Activated CD4-positive, alpha-beta T cell treated with anti-CD3 and anti-CD28 coated beads for 4 hours (primary cell): ENCODE measurements around the gene TGFBR1.

ENCODE experiments used
- DNase-seq, 2 donors: peaks; one replicate each; pipeline ENCODE4 v3.0.0-alpha.2; 2020

The TGFBR1 gene

DNA sequence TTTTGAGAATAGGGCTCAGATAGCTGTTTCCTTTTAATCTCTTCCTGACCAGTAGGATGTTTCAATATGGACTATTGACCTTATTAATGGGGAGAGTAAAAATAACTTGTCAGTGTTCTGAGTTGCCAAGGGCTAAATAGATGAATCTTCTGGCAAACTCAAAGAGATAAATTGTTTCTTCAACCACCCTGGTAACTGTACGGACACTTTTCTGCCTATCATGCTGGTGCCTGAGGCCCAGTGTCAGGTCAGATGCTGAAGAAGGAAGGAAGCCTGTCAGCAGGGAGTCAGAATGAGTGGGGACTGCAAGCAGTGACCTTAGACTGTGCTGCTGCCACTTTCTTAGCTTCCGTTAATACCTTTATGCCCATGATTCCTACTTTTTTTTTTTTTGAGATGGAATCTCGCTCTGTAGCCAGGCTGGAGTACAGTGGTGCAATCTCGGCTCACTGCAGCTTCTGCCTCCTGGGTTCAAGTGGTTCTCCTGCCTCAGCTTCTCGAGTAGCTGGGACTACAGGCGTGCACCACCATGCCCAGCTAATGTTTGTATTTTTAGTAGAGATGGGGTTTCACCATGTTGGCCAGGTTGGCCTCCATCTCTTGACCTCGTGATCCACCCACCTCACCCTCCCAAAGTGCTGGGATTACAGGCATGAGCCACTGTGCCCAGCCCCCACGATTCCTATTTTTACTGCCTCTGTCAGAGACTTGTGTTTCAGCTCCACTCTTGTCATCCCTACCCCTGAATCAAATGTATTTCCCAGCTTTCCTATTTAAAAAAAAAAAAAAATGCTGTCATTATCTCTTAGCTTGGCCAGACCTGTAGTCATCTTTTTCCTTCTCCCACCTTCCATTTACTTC, 33.7 kb downstream of the TGFBR1 start:
- no peak for DNase-seq

- DNase-seq: no peak
Observed at GRCh38 chr9:99139868-99140267, 35.0 kb downstream of the TGFBR1 start.

DNA sequence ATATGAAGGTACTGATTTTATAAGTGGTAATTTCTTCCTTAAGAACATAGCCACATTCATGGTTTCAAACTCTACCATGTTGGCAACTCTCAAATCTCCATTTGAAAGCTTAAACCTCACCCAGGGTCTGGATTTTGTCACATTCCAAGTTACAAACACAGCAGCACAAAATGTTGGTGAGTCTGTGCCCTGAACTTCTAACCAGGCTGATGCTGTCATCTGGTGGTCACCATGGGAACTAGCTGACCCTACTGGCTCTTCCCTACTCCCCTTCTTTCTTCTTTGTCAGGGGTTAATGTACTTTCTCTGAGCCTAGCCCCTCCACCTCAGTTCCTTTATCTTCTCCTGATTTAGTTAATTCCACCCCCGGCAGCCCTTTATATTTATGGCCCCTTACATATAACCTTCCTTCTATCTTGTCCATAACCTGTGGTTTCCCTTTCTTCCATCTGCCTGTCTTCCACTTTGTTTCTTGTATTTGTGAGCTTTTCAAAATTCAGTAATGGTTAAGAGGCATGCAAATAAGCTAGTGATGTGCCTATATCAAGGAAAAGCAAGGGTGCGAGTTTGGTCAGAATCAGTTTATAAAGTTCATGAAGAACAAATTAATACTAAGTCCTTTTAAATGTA, 35.9 kb downstream of the TGFBR1 start:
- peak; percentile 36 to 55 for DNase-seq

GRCh38 chr9:99141849-99142248, 36.9 kb downstream of the TGFBR1 start:
- DNase-seq: no peak

DNA sequence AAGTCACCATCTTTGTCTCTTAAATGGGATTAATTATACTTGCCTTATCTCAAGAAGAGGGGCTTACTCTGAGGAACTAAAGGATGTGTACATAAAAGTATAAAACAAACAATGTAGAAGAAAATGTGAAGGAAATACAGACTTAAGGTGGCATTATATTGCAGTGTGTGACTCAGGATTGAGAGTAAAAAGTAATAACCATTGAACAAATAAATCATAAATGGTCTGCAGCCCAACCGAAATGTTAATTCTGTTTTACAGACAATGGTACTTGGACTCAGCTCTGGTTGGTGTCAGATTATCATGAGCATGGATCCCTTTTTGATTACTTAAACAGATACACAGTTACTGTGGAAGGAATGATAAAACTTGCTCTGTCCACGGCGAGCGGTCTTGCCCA, 37.4 kb downstream of the TGFBR1 start:
- no peak for DNase-seq

- DNase-seq: no peak
Observed at GRCh38 chr9:99143655-99144054, 38.7 kb downstream of the TGFBR1 start.

GRCh38 chr9:99144966-99145365, 40.1 kb downstream of the TGFBR1 start:
- no peak for DNase-seq

DNA sequence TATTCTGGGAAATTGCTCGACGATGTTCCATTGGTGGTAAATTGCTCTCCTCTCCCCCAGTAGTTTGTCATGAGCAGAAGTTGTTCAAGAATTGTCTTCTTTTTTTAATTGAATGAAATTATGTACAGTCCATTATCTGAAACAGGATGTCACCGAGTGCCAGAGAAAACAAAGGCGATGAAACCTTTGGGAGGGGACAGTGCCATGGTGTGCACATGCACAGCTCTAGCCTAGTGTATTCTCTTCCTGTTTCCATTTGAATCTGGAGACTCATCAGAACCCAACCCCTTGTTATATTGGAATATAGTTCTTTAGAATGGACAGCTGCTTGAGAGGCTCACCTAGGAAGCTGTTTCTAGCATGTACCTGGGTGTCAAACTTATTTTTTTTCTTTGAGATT, 41.7 kb downstream of the TGFBR1 start:
- no peak for DNase-seq

- no peak for DNase-seq
Observed at GRCh38 chr9:99147177-99147576, 42.3 kb downstream of the TGFBR1 start.

DNA sequence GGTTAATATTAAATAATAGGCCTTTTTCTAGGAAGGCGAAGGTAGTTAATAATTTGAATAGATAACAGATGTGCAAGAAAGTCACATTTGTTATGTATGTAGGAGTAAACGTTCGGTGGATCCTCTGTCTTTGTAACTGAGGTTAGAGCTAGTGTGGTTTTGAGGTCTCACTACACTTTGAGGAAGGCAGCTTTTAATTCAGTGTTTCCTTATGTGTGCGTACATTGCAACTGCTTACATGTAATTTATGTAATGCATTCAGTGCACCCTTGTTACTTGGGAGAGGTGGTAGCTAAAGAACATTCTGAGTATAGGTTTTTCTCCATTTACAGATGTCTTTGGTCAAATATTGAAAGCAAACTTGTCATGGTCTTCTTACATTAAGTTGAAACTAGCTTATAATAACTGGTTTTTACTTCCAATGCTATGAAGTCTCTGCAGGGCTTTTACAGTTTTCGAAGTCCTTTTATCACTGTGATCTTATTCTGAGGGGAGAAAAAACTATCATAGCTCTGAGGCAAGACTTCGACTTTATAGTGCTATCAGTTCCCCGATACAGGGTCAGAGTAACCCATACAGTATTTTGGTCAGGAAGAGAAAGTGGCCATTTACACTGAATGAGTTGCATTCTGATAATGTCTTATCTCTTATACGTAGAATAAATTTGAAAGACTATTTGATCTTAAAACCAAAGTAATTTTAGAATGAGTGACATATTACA, 45.7 kb downstream of the TGFBR1 start:
- DNase-seq: no peak

GRCh38 chr9:99154356-99154755, 49.4 kb downstream of the TGFBR1 start:
- no peak for DNase-seq

DNA sequence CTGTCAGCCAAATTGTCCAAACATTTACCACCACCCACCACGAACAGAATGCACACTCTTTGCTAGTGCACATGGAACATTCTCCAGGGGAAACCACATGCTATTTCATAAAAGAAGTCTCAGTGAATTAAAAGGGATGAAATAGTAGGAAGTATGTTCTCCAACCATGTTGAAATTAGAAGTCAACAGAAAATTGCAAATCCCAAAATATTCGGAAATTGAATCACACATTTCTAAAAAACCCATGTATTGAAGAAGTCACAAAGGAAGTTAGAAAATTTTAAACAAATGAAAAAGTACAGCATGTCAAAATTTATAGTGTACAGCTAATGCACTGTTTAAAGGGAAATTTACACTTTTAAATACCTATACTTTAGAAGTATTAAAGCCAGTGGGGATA, 50.8 kb downstream of the TGFBR1 start:
- no peak for DNase-seq

GRCh38 chr9:99158629-99159028, 53.7 kb downstream of the TGFBR1 start:
- DNase-seq: no peak

- DNase-seq: no peak
Observed at GRCh38 chr9:99160173-99160572, 55.3 kb downstream of the TGFBR1 start.

DNA sequence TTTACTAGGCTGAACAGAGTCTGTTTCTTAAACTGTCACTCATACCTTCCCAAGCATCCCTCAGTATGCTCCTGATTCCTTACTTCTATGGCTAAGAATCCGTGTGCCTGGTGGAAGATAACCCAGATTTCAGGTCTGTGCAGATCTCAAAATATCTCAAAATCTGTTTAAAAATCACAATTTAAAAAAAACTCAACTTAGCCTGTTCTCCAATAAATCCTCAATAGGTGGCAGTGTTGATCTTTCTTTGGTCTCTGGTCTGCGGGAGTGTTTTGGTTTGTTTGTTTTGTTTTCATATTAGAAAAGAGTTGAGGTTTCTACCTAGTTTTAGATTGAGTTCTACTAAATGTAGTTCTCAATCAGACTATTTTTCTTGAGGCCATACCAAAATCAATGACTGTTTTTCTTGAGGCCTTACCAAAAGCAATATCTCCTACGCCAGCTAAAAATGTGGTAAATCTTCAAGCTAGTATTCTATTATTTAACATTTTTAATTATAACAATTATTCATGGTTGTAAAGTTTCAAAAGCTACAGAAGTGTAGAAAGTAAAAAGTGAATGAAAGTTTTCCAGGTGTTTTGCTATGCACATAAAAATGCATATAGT, 57.9 kb downstream of the TGFBR1 start:
- no peak for DNase-seq

GRCh38 chr9:99166149-99166548, 61.2 kb downstream of the TGFBR1 start:
- no peak for DNase-seq

- no peak for DNase-seq
Observed at GRCh38 chr9:99167119-99167518, 62.2 kb downstream of the TGFBR1 start.

DNA sequence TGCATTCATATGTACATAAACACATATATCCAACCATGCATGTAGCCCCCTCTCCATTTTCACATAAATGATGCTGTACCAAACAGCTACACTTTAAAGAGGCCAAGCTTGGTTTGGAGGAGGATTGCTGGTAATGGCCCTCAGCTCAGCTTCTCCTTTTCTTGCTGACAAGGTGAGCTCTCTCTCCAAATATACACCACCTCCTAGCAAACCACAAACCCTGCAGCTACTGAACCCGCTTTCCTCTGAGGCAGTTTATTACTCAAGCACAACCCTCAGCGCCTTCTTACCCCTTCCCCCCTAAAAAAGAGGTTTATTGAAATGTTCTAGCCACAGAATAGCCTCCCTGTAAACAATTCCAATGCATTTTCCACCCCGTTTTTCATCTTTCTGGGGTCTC, 62.8 kb downstream of the TGFBR1 start:
- DNase-seq: no peak

- no peak for DNase-seq
Observed at GRCh38 chr9:99169086-99169485, 64.2 kb downstream of the TGFBR1 start.

GRCh38 chr9:99169982-99170761, 65.3 kb downstream of the TGFBR1 start:
- DNase-seq: no peak

DNA sequence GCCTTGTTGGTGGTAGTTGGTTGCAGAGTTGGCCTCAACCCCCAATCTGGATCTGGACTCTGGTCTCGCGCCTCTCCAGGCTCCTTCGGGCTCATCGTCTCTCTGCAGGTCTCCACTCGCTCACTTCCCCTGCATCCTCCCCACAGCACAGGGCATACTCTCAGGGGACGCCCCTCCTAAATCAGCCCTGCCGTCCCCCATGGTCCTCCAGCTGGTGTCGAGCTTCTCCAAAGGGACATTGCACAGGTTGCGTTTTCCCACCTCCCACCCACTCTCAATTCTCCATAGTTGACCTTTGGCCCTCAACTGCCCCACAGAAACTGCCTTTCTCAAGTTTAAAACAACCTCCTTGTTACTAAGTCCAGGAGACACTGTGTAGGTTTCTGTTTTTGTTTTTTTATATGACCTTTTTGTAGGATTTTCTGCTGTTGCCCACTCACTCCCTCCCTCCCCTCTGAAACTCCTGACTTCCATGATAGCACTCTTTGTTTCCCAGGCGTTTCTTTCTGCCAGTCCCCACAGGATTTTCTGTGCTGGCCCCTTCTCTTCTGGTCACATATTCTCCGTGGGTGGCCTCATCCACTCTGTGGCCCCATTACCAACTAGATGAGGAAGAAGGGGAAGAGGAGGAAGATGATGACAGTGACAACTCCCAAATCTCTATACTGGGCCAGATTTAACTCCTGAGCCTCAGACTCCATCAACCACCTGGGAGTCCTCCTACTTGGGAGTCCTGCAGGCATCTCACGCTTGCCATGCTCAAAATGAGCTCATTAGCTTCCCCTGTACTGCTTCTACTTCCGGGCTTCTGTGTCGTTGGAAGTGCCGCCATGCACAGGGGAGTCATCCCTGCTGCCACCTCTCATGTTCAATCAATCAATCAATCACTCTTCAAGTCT, 66.6 kb downstream of the TGFBR1 start:
- no peak for DNase-seq
